Activated CD8-positive, alpha-beta T cell treated with anti-CD3 and anti-CD28 coated beads for 36 hours (primary cell): Measurements from ENCODE around the gene IP6K1. TPM values are rescaled to one million over a fixed set of nuclear protein-coding genes. Genes with fewer than 3 reads are reported as not detected.

Experiments
- ATAC-seq: fragments of 200-7000 bp; cut with Tn5 transposase; one replicate; pipeline ENCODE4 v1.10.0; 2021; ENCODE audit warnings: mild to moderate bottlenecking, moderate library complexity
- CTCF ChIA-PET: fragments of 350-600 bp; sonication (Branson Sonifier 250); formaldehyde crosslinking; loops from one replicate; lab custom pipeline; 2021; ENCODE audit warnings: antibody characterized with exemption; lab: Charles Lee
- POLR2A ChIA-PET: fragments of 350-600 bp; sonication (Branson Sonifier 250); formaldehyde crosslinking; loops from one replicate; lab custom pipeline; 2021; ENCODE audit warnings: antibody characterized with exemption; lab: Charles Lee
- DNase-seq: peaks from one replicate; pipeline ENCODE4 v3.0.0-alpha.2; 2020
- H3K27ac Mint-ChIP-seq: one replicate; pipeline ENCODE4 v1.8.0; 2021; ENCODE audit warnings: mild to moderate bottlenecking, mixed read lengths
- H3K27me3 Mint-ChIP-seq: one replicate; pipeline ENCODE4 v1.8.0; 2021; ENCODE audit warnings: mixed read lengths
- H3K36me3 Mint-ChIP-seq: one replicate; pipeline ENCODE4 v1.8.0; 2021; ENCODE audit warnings: low read depth, mixed read lengths
- H3K4me1 Mint-ChIP-seq: one replicate; pipeline ENCODE4 v1.8.0; 2021; ENCODE audit warnings: low read depth, mixed read lengths
- H3K4me3 Mint-ChIP-seq: one replicate; pipeline ENCODE4 v1.8.0; 2021; ENCODE audit warnings: mild to moderate bottlenecking, moderate library complexity, mixed read lengths
- H3K9me3 Mint-ChIP-seq: one replicate; pipeline ENCODE4 v1.8.0; 2021; ENCODE audit warnings: mixed read lengths
- intact Hi-C: fragments of 100-400 bp; cut with micrococcal nuclease; formaldehyde crosslinking; loops from one replicate; pipeline ENCODE4 v1.10.0; 2022
- total RNA-seq, 2 experiments: library from RNA; stranded (reverse); gene quantifications; one replicate each; pipeline ENCODE4 v1.2.3, GENCODE V29; 2021
- TF ChIP-seq, protein P1 (sequence below): fragments of 200-600 bp; IDR thresholded peaks from one replicate; pipeline ENCODE4 v1.8.0; 2022; ENCODE audit warnings: antibody characterized with exemption, mild to moderate bottlenecking

Gene IP6K1
- total RNA-seq, 2 experiments from 2014 or later, result 23.5 to 24.2 TPM

DNA sequence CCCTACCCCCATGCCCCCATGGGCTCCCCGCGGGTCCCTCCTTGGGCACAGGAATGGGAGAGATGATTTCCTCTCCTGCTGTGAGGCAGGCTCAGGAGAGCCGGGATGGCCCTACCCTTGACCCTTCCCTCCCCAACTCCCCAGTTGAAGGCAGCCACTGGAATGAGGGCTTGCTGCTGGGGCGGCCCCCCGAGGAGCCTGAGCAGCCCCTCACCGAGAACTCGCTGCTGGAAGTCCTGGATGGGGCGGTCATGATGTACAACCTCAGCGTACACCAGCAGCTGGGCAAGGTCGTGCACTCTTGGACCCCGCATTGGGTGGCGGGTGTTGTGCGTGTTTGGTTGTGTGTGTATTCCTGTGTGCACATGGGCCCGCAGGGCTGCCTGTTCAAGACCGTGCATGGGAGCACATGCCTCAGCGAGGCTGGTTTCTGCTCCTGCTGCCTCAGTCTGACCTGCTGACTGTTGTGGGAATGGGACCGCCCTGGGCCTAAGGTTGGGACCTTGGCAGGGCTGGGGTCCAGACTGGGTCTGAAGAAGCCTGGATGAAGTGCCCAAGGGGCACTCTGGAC is 80.9 kb downstream of the IP6K1 start:
- intact Hi-C loops, result no loop called here
- no peak for ATAC-seq
- H3K4me1 Mint-ChIP-seq, result no peaks in the 10 kb centered on the region
- CTCF ChIA-PET, result no interaction called here
- H3K27ac Mint-ChIP-seq, result no peak overlapping the region
- no peaks in the 10 kb centered on the region for H3K9me3 Mint-ChIP-seq
- POLR2A ChIA-PET, result interaction anchor here (0.7 kb wide), 1 partner anchor 16 kb away, joined by 4 read pairs; no protein-coding TSS in a partner anchor
- peaks cover 1% of the 10 kb centered on the region for H3K36me3 Mint-ChIP-seq
- DNase-seq, result no peak
- H3K27me3 Mint-ChIP-seq, result no peaks in the 10 kb centered on the region
- H3K4me3 Mint-ChIP-seq, result no peak overlapping the region
- TF ChIP-seq, protein P1, sequence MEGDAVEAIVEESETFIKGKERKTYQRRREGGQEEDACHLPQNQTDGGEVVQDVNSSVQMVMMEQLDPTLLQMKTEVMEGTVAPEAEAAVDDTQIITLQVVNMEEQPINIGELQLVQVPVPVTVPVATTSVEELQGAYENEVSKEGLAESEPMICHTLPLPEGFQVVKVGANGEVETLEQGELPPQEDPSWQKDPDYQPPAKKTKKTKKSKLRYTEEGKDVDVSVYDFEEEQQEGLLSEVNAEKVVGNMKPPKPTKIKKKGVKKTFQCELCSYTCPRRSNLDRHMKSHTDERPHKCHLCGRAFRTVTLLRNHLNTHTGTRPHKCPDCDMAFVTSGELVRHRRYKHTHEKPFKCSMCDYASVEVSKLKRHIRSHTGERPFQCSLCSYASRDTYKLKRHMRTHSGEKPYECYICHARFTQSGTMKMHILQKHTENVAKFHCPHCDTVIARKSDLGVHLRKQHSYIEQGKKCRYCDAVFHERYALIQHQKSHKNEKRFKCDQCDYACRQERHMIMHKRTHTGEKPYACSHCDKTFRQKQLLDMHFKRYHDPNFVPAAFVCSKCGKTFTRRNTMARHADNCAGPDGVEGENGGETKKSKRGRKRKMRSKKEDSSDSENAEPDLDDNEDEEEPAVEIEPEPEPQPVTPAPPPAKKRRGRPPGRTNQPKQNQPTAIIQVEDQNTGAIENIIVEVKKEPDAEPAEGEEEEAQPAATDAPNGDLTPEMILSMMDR, result no peak

DNA sequence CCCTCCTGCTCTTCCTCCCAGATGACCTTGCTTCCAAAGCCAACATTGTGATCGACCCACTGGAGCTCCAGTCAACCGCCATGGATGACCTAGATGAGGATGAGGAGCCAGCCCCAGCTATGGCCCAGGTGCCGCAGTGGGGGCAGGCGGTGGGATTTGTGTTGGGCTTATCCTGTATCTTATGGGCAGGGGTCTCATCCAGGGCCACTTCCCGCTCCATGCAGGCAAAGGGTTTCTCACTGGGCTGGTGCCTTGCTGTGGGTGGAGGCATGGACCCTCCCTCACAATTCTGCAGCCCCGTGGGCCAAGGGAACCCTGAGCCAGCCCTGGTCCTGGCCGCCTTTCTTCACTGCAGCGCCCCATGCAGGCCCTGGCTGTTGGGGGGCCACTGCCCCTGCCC is 81.7 kb downstream of the IP6K1 start:
- Mint-ChIP-seq H3K4me1 (no peaks in the 10 kb centered on the region), H3K27me3 (no peaks in the 10 kb centered on the region), H3K36me3 (peaks cover 1% of the 10 kb centered on the region), H3K9me3 (no peaks in the 10 kb centered on the region), H3K27ac (no peak overlapping the region), H3K4me3 (no peak overlapping the region)
- ChIA-PET CTCF (interaction anchor here (1.0 to 1.3 kb wide), 2 partner anchors 44 to 164 kb away, joined by 3 to 4 read pairs; no protein-coding TSS in a partner anchor), POLR2A (interaction anchor here (5.6 kb wide), 1 partner anchor 17 kb away, joined by 40 read pairs; the partner anchor contains the start of genes AMIGO3 and GMPPB)
- DNase-seq, result no peak
- ATAC-seq, result no peak
- TF ChIP-seq, protein P1, result no peak
- intact Hi-C loops, result no loop called here

DNA sequence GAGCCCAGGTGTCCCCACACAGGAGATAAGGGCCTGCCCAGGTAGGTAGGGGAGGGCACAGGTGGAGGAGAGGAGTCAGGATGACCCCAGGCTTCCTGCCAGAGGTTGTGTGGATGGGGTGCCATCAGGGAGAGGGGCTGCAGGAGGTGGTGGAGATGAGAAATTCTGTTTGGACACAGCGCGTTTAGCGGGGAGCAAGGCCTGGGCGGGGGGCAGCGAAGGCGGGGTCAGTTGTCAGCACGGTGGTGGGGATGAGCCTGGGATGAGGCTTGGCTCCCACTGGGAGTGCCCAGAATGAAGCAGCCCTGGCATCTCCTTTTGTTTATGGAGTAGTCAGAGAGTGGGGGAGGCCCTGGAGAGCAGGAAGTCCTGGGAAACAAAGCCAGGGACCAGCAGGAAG is 82.4 kb downstream of the IP6K1 start:
- no peaks in the 10 kb centered on the region for H3K27me3 Mint-ChIP-seq
- no peak overlapping the region for H3K4me3 Mint-ChIP-seq
- ATAC-seq (no peak), DNase-seq (no peak)
- TF ChIP-seq, protein P1, result no peak
- intact Hi-C loops, result no loop called here
- POLR2A ChIA-PET, result interaction anchor here (1.0 to 5.6 kb wide), 2 partner anchors 16 to 17 kb away, joined by 4 to 40 read pairs; partner anchors contain the start of genes AMIGO3 and GMPPB
- no peaks in the 10 kb centered on the region for H3K4me1 Mint-ChIP-seq
- no peaks in the 10 kb centered on the region for H3K9me3 Mint-ChIP-seq
- CTCF ChIA-PET, result interaction anchor here (1.0 to 3.5 kb wide), 6 partner anchors 15 to 164 kb away, joined by 3 to 17 read pairs (median 4); partner anchors contain the start of gene AMIGO3
- H3K27ac Mint-ChIP-seq, result peak overlapping the region; percentile 11
- peaks cover 1% of the 10 kb centered on the region for H3K36me3 Mint-ChIP-seq

DNA sequence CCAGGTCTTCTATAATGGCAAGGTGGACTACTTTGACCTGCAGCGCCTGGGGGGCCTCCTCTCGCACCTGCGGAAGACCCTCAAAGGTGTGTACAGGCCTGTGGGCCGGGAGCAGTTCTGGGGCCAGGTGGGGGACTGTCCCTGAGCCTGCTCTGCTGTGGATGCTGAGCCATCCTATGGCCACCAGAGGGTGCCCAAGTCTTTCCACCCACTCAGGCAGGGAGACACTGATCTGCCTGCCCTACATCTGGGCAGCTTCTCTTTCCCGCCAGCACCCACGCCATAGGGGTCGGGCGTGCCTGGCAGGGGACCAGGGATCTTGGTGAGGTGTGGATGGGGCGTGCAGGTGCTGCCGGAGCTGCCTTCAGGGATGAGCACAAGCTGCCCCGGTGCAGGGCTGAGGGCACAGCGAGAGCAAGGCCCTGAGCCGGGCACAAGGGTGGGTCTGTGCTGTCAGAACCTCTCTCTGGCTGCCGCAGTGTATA is 82.9 kb downstream of the IP6K1 start:
- no peaks in the 10 kb centered on the region for H3K27me3 Mint-ChIP-seq
- H3K27ac Mint-ChIP-seq, result peak overlapping the region; percentile 11
- no peak overlapping the region for H3K4me3 Mint-ChIP-seq
- H3K9me3 Mint-ChIP-seq, result no peaks in the 10 kb centered on the region
- TF ChIP-seq, protein P1, result peak; percentile 80
- no peaks in the 10 kb centered on the region for H3K4me1 Mint-ChIP-seq
- DNase-seq (peak; percentile 74), ATAC-seq (peak; percentile 99)
- CTCF ChIA-PET, result interaction anchor here (1.3 to 3.5 kb wide), 6 partner anchors 16 to 163 kb away, joined by 3 to 17 read pairs (median 4); partner anchors contain the start of gene AMIGO3
- peaks cover 1% of the 10 kb centered on the region for H3K36me3 Mint-ChIP-seq
- POLR2A ChIA-PET, result interaction anchor here (1.0 to 5.6 kb wide), 2 partner anchors 15 to 18 kb away, joined by 4 to 40 read pairs; partner anchors contain the start of genes AMIGO3 and GMPPB
- intact Hi-C loops, result no loop called here

DNA sequence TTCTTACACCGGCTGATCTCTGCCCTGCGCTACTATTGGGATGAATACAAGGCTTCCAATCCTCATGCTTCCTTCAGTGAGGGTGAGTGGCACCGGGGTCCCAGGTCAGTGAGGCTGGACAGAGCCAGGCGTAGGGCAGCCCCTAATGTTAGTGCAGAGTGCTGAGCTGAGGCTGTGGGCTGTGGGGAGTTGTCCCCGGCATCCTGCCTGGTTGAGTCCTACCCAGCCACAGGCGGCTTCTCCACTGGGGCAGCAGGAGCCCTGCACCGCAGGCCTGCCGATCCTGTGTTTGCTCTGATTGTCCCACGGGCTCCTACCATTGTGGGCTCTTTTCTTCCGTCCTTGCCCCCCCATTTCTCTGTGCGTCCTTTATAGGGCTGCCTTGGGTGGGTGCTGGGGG is 83.7 kb downstream of the IP6K1 start:
- Mint-ChIP-seq H3K4me3 (no peak overlapping the region), H3K9me3 (no peaks in the 10 kb centered on the region), H3K27ac (no peak overlapping the region), H3K27me3 (no peaks in the 10 kb centered on the region), H3K36me3 (peaks cover 1% of the 10 kb centered on the region), H3K4me1 (no peaks in the 10 kb centered on the region)
- ChIA-PET CTCF (interaction anchor here (0.6 to 3.5 kb wide), 7 partner anchors 16 to 136 kb away, joined by 3 to 17 read pairs (median 4); partner anchors contain the start of gene AMIGO3), POLR2A (interaction anchor here (5.6 kb wide), 1 partner anchor 19 kb away, joined by 40 read pairs; the partner anchor contains the start of genes AMIGO3 and GMPPB)
- ATAC-seq, result no peak
- DNase-seq, result no peak
- TF ChIP-seq, protein P1, result no peak
- intact Hi-C loops, result no loop called here
